Measurements from ENCODE around the gene GFPT2.

Gene GFPT2

DNA sequence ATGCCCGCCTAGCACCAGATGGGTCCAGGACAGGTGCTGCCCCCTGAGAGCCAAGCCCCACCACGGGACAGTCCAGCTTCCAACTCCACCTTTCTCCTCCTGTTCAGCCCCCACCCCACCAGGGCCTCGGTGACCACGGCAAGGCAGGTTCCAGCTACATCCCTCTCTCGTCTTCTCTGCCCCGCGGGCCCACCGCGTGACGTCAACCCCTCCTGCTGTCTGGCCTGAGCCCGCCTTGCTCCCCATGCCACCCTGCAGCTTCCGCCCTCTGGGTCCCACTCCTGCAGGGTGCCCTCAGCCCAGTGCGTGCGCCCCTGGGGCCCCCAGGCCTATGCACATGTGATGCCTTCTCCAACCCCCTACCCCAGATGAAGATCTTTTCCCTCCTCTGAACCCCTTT lies 6.8 kb downstream of the GFPT2 start:
- no peak overlapping the region for H3K4me3 ChIP-seq (ENCODE audit: low read depth, low read length)
- TF ChIP-seq, protein P1, sequence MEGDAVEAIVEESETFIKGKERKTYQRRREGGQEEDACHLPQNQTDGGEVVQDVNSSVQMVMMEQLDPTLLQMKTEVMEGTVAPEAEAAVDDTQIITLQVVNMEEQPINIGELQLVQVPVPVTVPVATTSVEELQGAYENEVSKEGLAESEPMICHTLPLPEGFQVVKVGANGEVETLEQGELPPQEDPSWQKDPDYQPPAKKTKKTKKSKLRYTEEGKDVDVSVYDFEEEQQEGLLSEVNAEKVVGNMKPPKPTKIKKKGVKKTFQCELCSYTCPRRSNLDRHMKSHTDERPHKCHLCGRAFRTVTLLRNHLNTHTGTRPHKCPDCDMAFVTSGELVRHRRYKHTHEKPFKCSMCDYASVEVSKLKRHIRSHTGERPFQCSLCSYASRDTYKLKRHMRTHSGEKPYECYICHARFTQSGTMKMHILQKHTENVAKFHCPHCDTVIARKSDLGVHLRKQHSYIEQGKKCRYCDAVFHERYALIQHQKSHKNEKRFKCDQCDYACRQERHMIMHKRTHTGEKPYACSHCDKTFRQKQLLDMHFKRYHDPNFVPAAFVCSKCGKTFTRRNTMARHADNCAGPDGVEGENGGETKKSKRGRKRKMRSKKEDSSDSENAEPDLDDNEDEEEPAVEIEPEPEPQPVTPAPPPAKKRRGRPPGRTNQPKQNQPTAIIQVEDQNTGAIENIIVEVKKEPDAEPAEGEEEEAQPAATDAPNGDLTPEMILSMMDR (conservative IDR thresholded peaks at IDR 0.05; ENCODE audit: low read depth, low read length): no peak
- DNase-seq (ENCODE audit: low read depth): no peak

- DNase-seq (ENCODE audit: low read depth): no peak
- H3K4me3 ChIP-seq (ENCODE audit: low read depth, low read length): no peak overlapping the region
- TF ChIP-seq, protein P1 (conservative IDR thresholded peaks at IDR 0.05; ENCODE audit: low read depth, low read length): no peak
Measured at GRCh38 chr5:180345781-180346180, 7.4 kb downstream of the GFPT2 start.

DNA sequence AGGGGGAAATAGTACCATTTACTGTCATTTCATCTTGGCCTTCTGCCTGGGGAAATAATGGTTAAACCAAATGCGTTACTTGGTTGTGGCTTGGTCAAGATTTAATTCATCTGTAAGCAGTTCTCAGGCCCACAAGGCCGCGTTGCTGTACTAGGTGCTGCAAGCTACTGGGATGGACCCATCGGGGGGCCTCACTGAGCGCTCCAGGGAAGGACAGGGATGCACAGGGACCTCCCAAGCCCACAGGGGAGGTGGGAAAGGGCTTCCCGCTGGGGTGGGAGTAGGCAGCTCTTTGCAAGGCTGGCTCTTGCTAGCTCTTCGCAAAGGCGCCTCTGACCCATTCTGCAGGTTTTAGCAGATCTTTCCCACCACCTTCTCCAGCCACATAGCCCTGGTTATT lies 8.0 kb downstream of the GFPT2 start:
- TF ChIP-seq, protein P1 (conservative IDR thresholded peaks at IDR 0.05; ENCODE audit: low read depth, low read length): no peak
- no peak overlapping the region for H3K4me3 ChIP-seq (ENCODE audit: low read depth, low read length)
- DNase-seq (ENCODE audit: low read depth): no peak

DNA sequence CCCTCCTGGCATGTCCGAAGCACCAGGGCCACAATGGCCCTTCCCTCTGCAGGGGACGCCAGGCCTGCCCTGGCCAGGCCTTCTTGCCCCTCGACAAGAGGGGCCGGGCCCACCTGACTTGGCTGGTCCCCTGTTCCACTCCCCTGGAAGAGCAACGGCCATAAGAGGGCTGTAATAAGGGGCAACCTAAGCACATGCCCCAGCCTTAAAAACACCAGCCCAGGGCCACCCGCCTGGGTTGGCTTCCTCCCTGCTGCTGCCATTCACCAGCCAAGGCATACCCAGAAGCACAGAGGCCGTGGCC lies 8.5 kb downstream of the GFPT2 start:
- no peak for DNase-seq (ENCODE audit: low read depth)
- H3K4me3 ChIP-seq (ENCODE audit: low read depth, low read length): no peak overlapping the region
- TF ChIP-seq, protein P1 (conservative IDR thresholded peaks at IDR 0.05; ENCODE audit: low read depth, low read length): no peak

DNA sequence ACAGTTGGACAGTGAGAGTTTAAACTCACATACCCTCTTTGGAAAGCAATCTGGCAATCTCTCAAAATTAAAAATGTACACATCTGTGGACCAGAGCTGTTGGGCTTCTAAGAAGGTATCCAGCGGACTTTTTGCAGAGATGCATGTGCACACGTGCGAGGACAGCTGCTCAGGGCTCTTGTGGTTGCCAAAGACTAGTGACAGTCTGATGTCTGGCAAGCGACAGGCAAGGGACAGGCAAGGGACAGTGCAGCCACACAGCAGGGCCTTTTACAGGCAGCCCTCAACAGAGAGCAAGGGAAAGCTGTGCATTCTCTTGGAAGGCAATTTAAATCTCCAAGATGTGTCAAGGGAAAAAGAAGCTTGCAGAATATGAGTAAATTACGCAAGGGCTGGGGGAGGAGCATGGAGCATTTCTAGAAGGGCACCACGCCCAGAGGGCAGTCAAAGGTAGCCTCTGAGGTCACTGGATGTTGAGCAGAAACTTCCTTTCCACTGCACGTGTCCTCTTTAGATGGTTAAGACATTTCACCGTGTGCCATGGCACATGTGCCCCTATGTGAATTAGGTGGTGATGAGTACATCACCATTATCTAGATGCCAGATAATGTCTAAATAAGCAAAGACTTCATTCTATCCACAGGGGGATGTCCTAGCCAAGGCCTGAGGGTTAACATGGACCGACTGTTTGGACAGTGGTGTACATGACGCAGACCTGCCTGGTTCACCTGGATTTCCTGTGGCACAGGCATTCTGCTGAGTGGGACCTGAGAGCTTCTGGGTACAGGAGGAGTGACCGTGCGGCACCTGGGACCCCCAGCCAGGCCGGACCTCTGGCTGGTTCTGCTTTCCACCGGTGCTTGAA lies 9.1 kb downstream of the GFPT2 start:
- H3K4me3 ChIP-seq (ENCODE audit: low read depth, low read length): no peak overlapping the region
- TF ChIP-seq, protein P1 (conservative IDR thresholded peaks at IDR 0.05; ENCODE audit: low read depth, low read length): no peak
- peak; percentile 57 for DNase-seq (ENCODE audit: low read depth)

GRCh38 chr5:180343110-180343830 lies 9.9 kb downstream of the GFPT2 start:
- TF ChIP-seq, protein P1 (conservative IDR thresholded peaks at IDR 0.05; ENCODE audit: low read depth, low read length): no peak
- peak; percentile 79 for DNase-seq (ENCODE audit: low read depth)
- H3K4me3 ChIP-seq (ENCODE audit: low read depth, low read length): peak overlapping the region; percentile 42
